ENCODE results near the gene GRB2. TPM values are rescaled to one million over a fixed set of nuclear protein-coding genes. Genes with fewer than 3 reads are reported as not detected.

Gene GRB2
- total RNA-seq, 1 experiment from 2014 or later: 92.6 TPM

- DNase-seq (ENCODE audit: low spot score) (no peak), ATAC-seq (no peak)
- Mint-ChIP-seq H3K27ac (no peak overlapping the region), H3K9me3 (no peaks in the 10 kb centered on the region), H3K4me1 (peaks cover 7% of the 10 kb centered on the region), H3K27me3 (ENCODE audit: low read depth) (peaks cover 6% of the 10 kb centered on the region), H3K4me3 (no peak overlapping the region), H3K36me3 (no peaks in the 10 kb centered on the region)
- ChIA-PET POLR2A (no interaction called here), CTCF (interaction anchor here (1.6 kb wide), 1 partner anchor 127 kb away, joined by 5 read pairs; the partner anchor contains the start of gene SLC25A19)
- no peak for TF ChIP-seq ZBTB43 (CRISPR knock-in tag; IDR thresholded peaks at IDR 0.05)
- TF ChIP-seq ZNF423 (CRISPR knock-in tag; IDR thresholded peaks at IDR 0.05): no peak
- TF ChIP-seq PRDM15 (CRISPR knock-in tag; IDR thresholded peaks at IDR 0.05): no peak
- TF ChIP-seq ZNF396 (CRISPR knock-in tag; IDR thresholded peaks at IDR 0.05; ENCODE audit: borderline replicate concordance): no peak
- TF ChIP-seq MAX (CRISPR knock-in tag; IDR thresholded peaks at IDR 0.05): no peak
- no peak for TF ChIP-seq SP1 (CRISPR knock-in tag; conservative IDR thresholded peaks at IDR 0.05)
- no peak for TF ChIP-seq CTCF (IDR thresholded peaks at IDR 0.05)
- TF ChIP-seq ZNF532 (CRISPR knock-in tag; IDR thresholded peaks at IDR 0.05; ENCODE audit: borderline replicate concordance): no peak
- TF ChIP-seq TEAD4 (CRISPR knock-in tag; IDR thresholded peaks at IDR 0.05): no peak
Measured at GRCh38 chr17:75416006-75416405, 10.5 kb upstream of the GRB2 start.

- ATAC-seq (no peak), DNase-seq (ENCODE audit: low spot score) (no peak)
- CTCF ChIA-PET: interaction anchor here (0.5 to 3.7 kb wide), 4 partner anchors 10 to 174 kb away, joined by 4 to 32 read pairs (median 4); partner anchors contain the start of genes MIF4GD and SLC25A19
- POLR2A ChIA-PET: interaction anchor here (0.5 kb wide), 1 partner anchor 245 kb away, joined by 4 read pairs; no protein-coding TSS in a partner anchor
- Mint-ChIP-seq H3K36me3 (no peaks in the 10 kb centered on the region), H3K27me3 (ENCODE audit: low read depth) (peaks cover 6% of the 10 kb centered on the region), H3K4me1 (peaks cover 7% of the 10 kb centered on the region), H3K9me3 (no peaks in the 10 kb centered on the region), H3K27ac (peak overlapping the region; percentile 72), H3K4me3 (no peak overlapping the region)
- TF ChIP-seq JAZF1 (CRISPR knock-in tag; IDR thresholded peaks at IDR 0.05) (no peak), NFE2L1 (CRISPR knock-in tag; IDR thresholded peaks at IDR 0.05) (no peak), CTCF (IDR thresholded peaks at IDR 0.05) (no peak), CDX4 (CRISPR knock-in tag; IDR thresholded peaks at IDR 0.05; ENCODE audit: borderline replicate concordance) (no peak), NFATC4 (CRISPR knock-in tag; IDR thresholded peaks at IDR 0.05) (no peak), ATF1 (CRISPR knock-in tag; IDR thresholded peaks at IDR 0.05) (no peak), TEAD1 (CRISPR knock-in tag; IDR thresholded peaks at IDR 0.05) (no peak), GTF2I (CRISPR knock-in tag; conservative IDR thresholded peaks at IDR 0.05) (no peak), NR3C1 (CRISPR knock-in tag; conservative IDR thresholded peaks at IDR 0.05; ENCODE audit: low read depth) (no peak), PREB (CRISPR knock-in tag; IDR thresholded peaks at IDR 0.05; ENCODE audit: borderline replicate concordance) (no peak)
Measured at GRCh38 chr17:75414488-75414887, 9.0 kb upstream of the GRB2 start.
